IMR-90 (cell line): ENCODE data around the gene BTNL8. TPM values are rescaled to one million over a fixed set of nuclear protein-coding genes. Genes with fewer than 3 reads are reported as not detected.
"Not testable (repeated sequence)": the region's sequence is repeated elsewhere in the genome, so short reads cannot be mapped to it uniquely, and the experiment has no call there.

Experiments used
- ATAC-seq: fragments of 200-7000 bp; cut with Tn5 transposase; 2 replicates; pipeline ENCODE4 v1.9.1; 2020; ENCODE audit warnings: low read depth, mild to moderate bottlenecking, moderate library complexity
- BruUV-seq: library from RNA; stranded (reverse); fragments of 400-500 nt; replicated peaks from 2 replicates; lab custom pipeline; 2021; lab: Mats Ljungman, UMichigan
- CTCF ChIA-PET: fragments of 300-600 bp; formaldehyde crosslinking; extraction: SDS; loops from one replicate; lab custom pipeline; 2021; ENCODE audit warnings: antibody characterized with exemption; lab: Yijun Ruan, JAX
- POLR2A ChIA-PET: fragments of 300-600 bp; sonication (Branson Sonifier 250); formaldehyde crosslinking; loops from one replicate; lab custom pipeline; 2022; ENCODE audit warnings: antibody characterized with exemption; ENCODE audit not compliant: unreplicated experiment; lab: Charles Lee
- DNase-seq: peaks from one replicate; pipeline ENCODE4 v3.0.0; 2013
- H2AFZ ChIP-seq: replicated peaks from 2 replicates; pipeline ENCODE3; 2013; ENCODE audit warnings: low read length, mild to moderate bottlenecking; ENCODE audit not compliant: poor library complexity
- H2AK5ac ChIP-seq: 2 replicates; pipeline ENCODE4 v1.6.1; 2013; ENCODE audit warnings: low read depth, low read length, inconsistent platforms
- H2AK9ac ChIP-seq: replicated peaks from 2 replicates; pipeline ENCODE3; 2013; ENCODE audit warnings: mild to moderate bottlenecking, low read depth, low read length, moderate library complexity; ENCODE audit not compliant: poor library complexity
- H2BK120ac ChIP-seq: 2 replicates; pipeline ENCODE4 v1.6.1; 2013; ENCODE audit warnings: low read depth, low read length, inconsistent platforms
- H2BK15ac ChIP-seq: 3 replicates; pipeline ENCODE4 v1.6.1; 2013; ENCODE audit warnings: low read depth, low read length, inconsistent platforms
- H2BK20ac ChIP-seq: 2 replicates; pipeline ENCODE4 v1.6.1; 2013; ENCODE audit warnings: low read depth, mild to moderate bottlenecking, inconsistent platforms, low read length, moderate library complexity
- H2BK5ac ChIP-seq: 2 replicates; pipeline ENCODE4 v1.6.1; 2013; ENCODE audit warnings: mild to moderate bottlenecking, low read depth, low read length, inconsistent platforms; ENCODE audit not compliant: poor library complexity, severe bottlenecking
- H3K14ac ChIP-seq: replicated peaks from 2 replicates; pipeline ENCODE4 v1.6.1; 2013; ENCODE audit warnings: low read depth, low read length, inconsistent platforms
- H3K18ac ChIP-seq: 2 replicates; pipeline ENCODE4 v1.6.1; 2013; ENCODE audit warnings: low read depth, low read length, control low read depth
- H3K23ac ChIP-seq: 2 replicates; pipeline ENCODE4 v1.6.1; 2013; ENCODE audit warnings: low read depth, low read length, inconsistent platforms
- H3K27ac ChIP-seq: 2 replicates; pipeline ENCODE4 v1.5.1; 2013; ENCODE audit warnings: mild to moderate bottlenecking, control low read depth, low read length; ENCODE audit not compliant: insufficient read depth
- H3K27me3 ChIP-seq: 2 replicates; pipeline ENCODE4 v1.6.1; 2013; ENCODE audit warnings: low read length; ENCODE audit not compliant: control insufficient read depth, insufficient read depth
- H3K36me3 ChIP-seq: 2 replicates; pipeline ENCODE4 v1.6.1; 2013; ENCODE audit warnings: low read length, mixed read lengths; ENCODE audit not compliant: control insufficient read depth, insufficient read depth
- H3K4ac ChIP-seq: 2 replicates; pipeline ENCODE4 v1.6.1; 2013; ENCODE audit warnings: low read depth, low read length, inconsistent platforms
- H3K4me1 ChIP-seq: 2 replicates; pipeline ENCODE4 v1.6.1; 2013; ENCODE audit warnings: low read length, mixed read lengths; ENCODE audit not compliant: control insufficient read depth, insufficient read depth
- H3K4me2 ChIP-seq: 2 replicates; pipeline ENCODE4 v1.6.1; 2013; ENCODE audit warnings: low read depth, mild to moderate bottlenecking, control low read depth, low read length, moderate library complexity
- H3K4me3 ChIP-seq: 2 replicates; pipeline ENCODE4 v1.5.1; 2013; ENCODE audit warnings: low read depth, mild to moderate bottlenecking, control low read depth, low read length, moderate library complexity; ENCODE audit not compliant: insufficient read depth
- H3K56ac ChIP-seq: 2 replicates; pipeline ENCODE4 v1.6.1; 2013; ENCODE audit warnings: low read length, inconsistent platforms; ENCODE audit not compliant: insufficient read depth; ENCODE audit errors: extremely low read depth
- H3K79me1 ChIP-seq, 2 experiments: 2 replicates each; pipeline ENCODE4 v1.6.1; 2013; ENCODE audit warnings: low read length in 2 of 2, inconsistent platforms in 1 of 2, low read depth in 1 of 2
- H3K9ac ChIP-seq: 2 replicates; pipeline ENCODE4 v1.6.1; 2013; ENCODE audit warnings: low read depth, low read length, control low read depth
- H3K9me1 ChIP-seq: 2 replicates; pipeline ENCODE4 v1.6.1; 2013; ENCODE audit warnings: low read length, inconsistent platforms; ENCODE audit not compliant: insufficient read depth
- H3K9me3 ChIP-seq: 2 replicates; pipeline ENCODE4 v1.6.1; 2013; ENCODE audit warnings: low read length; ENCODE audit not compliant: control insufficient read depth, insufficient read depth
- H4K20me1 ChIP-seq: 2 replicates; pipeline ENCODE4 v1.6.1; 2013; ENCODE audit warnings: low read length, inconsistent platforms; ENCODE audit not compliant: insufficient read depth
- H4K5ac ChIP-seq: 2 replicates; pipeline ENCODE4 v1.6.1; 2013; ENCODE audit warnings: mild to moderate bottlenecking, low read depth, low read length, control low read depth
- H4K8ac ChIP-seq, 2 experiments: 2 replicates each; pipeline ENCODE4 v1.6.1; 2013; ENCODE audit warnings: low read depth in 2 of 2, low read length in 2 of 2, control low read depth in 1 of 2, inconsistent platforms in 1 of 2
- H4K91ac ChIP-seq: 2 replicates; pipeline ENCODE4 v1.6.1; 2013; ENCODE audit warnings: low read depth, low read length, inconsistent platforms; ENCODE audit not compliant: insufficient read depth
- BHLHE40 ChIP-seq: fragments of 150-350 bp; IDR thresholded peaks from 2 replicates; pipeline ENCODE4 v1.6.1; 2016; ENCODE audit warnings: mild to moderate bottlenecking, low read depth, low read length
- CEBPB ChIP-seq: IDR thresholded peaks from 2 replicates; pipeline ENCODE4 v1.6.1; 2012; ENCODE audit warnings: low read depth, low read length, improper control_type of control experiment
- CTCF ChIP-seq: conservative IDR thresholded peaks from 2 replicates; pipeline ENCODE4 v1.5.1; 2012; ENCODE audit warnings: mild to moderate bottlenecking, low read depth, low read length, improper control_type of control experiment
- FOS ChIP-seq: fragments of 150-350 bp; IDR thresholded peaks from 2 replicates; pipeline ENCODE4 v1.6.1; 2016; ENCODE audit warnings: low read depth, low read length
- MAZ ChIP-seq: IDR thresholded peaks from 2 replicates; pipeline ENCODE4 v1.6.1; 2012; ENCODE audit warnings: low read depth, mild to moderate bottlenecking, low read length, improper control_type of control experiment, moderate library complexity, borderline replicate concordance
- MXI1 ChIP-seq: IDR thresholded peaks from 2 replicates; pipeline ENCODE4 v1.6.1; 2012; ENCODE audit warnings: low read depth, mild to moderate bottlenecking, low read length, moderate library complexity, borderline replicate concordance
- NFE2L2 ChIP-seq: fragments of 150-350 bp; IDR thresholded peaks from 2 replicates; pipeline ENCODE4 v1.6.1; 2016; ENCODE audit warnings: low read depth, mild to moderate bottlenecking, low read length
- RAD21 ChIP-seq: IDR thresholded peaks from 2 replicates; pipeline ENCODE4 v1.6.1; 2012; ENCODE audit warnings: low read length, improper control_type of control experiment
- RFX5 ChIP-seq: IDR thresholded peaks from 2 replicates; pipeline ENCODE4 v1.8.0; 2012; ENCODE audit warnings: low read depth, mild to moderate bottlenecking, low read length, moderate library complexity
- WGBS, 2 experiments: methylation state at CpG; one replicate each; pipeline versions ENCODE4 v1.1.5 to v1.1.7; 2013; ENCODE audit warnings: missing lambda C conversion rate in 2 of 2; ENCODE audit not compliant: insufficient read length in 1 of 2; ENCODE audit errors: extremely low coverage in 2 of 2; 5-methylcytosine and 5-hydroxymethylcytosine counted together
- dilution Hi-C: fragments of 300-500 bp; cut with HindIII; formaldehyde crosslinking; loops from one replicate; pipeline ENCODE4 v1.14.3; 2018; ENCODE audit warnings: low sequenced_read_pairs; ENCODE audit not compliant: unreplicated experiment
- in situ Hi-C: fragments of 300-500 bp; cut with MboI; formaldehyde crosslinking; loops from 3 replicates; pipeline ENCODE4 v1.14.3; 2019; ENCODE audit warnings: low sequenced_read_pairs, inconsistent platforms, mixed read lengths
- intact Hi-C: fragments of 100-400 bp; cut with micrococcal nuclease; formaldehyde crosslinking; loops from 2 replicates; pipeline ENCODE4 v1.10.0; 2022
- polyA plus RNA-seq, 3 experiments: library from polyadenylated mRNA; depleted of rRNA; stranded (reverse); fragments of >200 nt; gene quantifications; 2 replicates each; pipeline ENCODE4 v1.2.3, GENCODE V29; 2012; ENCODE audit warnings: low replicate concordance in 1 of 3
- total RNA-seq: library from RNA; depleted of rRNA; stranded (reverse); fragments of >200 nt; gene quantifications from 2 replicates; pipeline ENCODE4 v1.2.3, GENCODE V29; 2012

BTNL8 gene
- total and polyA plus RNA-seq, 2 of the 4 experiments (the other 2 are of a cell fraction), result not detected

GRCh38 chr5:180889381-180889780 is 9.6 kb upstream of the BTNL8 start:
- Histone ChIP-seq H2BK15ac (no peak overlapping the region), H3K9me3 (no peaks in the 10 kb centered on the region), H3K36me3 (no peaks in the 10 kb centered on the region), H3K4me1 (no peaks in the 10 kb centered on the region), H2AFZ (no peak overlapping the region), H3K23ac (no peak overlapping the region), H2BK120ac (no peak overlapping the region), H4K5ac (no peak overlapping the region), H3K4ac (no peak overlapping the region), H2BK20ac (no peak overlapping the region), H3K79me1 (no peaks in the 10 kb centered on the region), H3K14ac (no peak overlapping the region), H2BK5ac (no peak overlapping the region), H2AK9ac (no peak overlapping the region), H3K4me2 (no peak overlapping the region), H3K9ac (no peak overlapping the region), H4K91ac (no peak overlapping the region), H3K27ac (no peak overlapping the region), H2AK5ac (no peak overlapping the region), H3K18ac (no peak overlapping the region), H3K4me3 (no peak overlapping the region), H3K27me3 (no peaks in the 10 kb centered on the region), H4K8ac (no peak overlapping the region), H4K20me1 (no peaks in the 10 kb centered on the region), H3K56ac (no peak overlapping the region), H3K9me1 (no peaks in the 10 kb centered on the region)
- no TSS peak for BruUV-seq
- TF ChIP-seq NFE2L2 (no peak), CEBPB (no peak), CTCF (no peak), MAZ (no peak), MXI1 (no peak), BHLHE40 (no peak), FOS (no peak), RFX5 (no peak), RAD21 (no peak)
- intact Hi-C loops, result no loop called here
- WGBS, 2 experiments, result no CpG with 5 or more reads among the region's 7 CpGs
- ATAC-seq (no peak), DNase-seq (no peak)
- in situ Hi-C loops, result no loop called here
- POLR2A ChIA-PET, result no interaction called here
- CTCF ChIA-PET, result no interaction called here
- dilution Hi-C loops, result no loop called here

- POLR2A ChIA-PET, dilution Hi-C loops: not testable (repeated sequence)
- no CpG with 5 or more reads among the region's 1 CpG for WGBS, 2 experiments
Observed at GRCh38 chr5:180895330-180895729, 3.6 kb upstream of the BTNL8 start.

More at GRCh38 chr5:180895330-180895729, 3.6 kb upstream of the BTNL8 start:
- H4K20me1 ChIP-seq, H2BK120ac ChIP-seq, H2AFZ ChIP-seq, H3K27me3 ChIP-seq, H2AK5ac ChIP-seq, H2BK5ac ChIP-seq, H2BK15ac ChIP-seq, H4K5ac ChIP-seq, BruUV-seq, H3K4me1 ChIP-seq, H3K14ac ChIP-seq, H2AK9ac ChIP-seq, H2BK20ac ChIP-seq, CTCF ChIA-PET, H3K9ac ChIP-seq, H3K9me3 ChIP-seq, H3K79me1 ChIP-seq, DNase-seq, in situ Hi-C loops, H3K27ac ChIP-seq, H3K18ac ChIP-seq, ATAC-seq, intact Hi-C loops, H3K23ac ChIP-seq, H4K8ac ChIP-seq, H3K36me3 ChIP-seq, H3K4ac ChIP-seq, H3K56ac ChIP-seq, H4K91ac ChIP-seq, H3K4me3 ChIP-seq, H3K4me2 ChIP-seq, H3K9me1 ChIP-seq: not testable (repeated sequence)
